ENCODE data around the gene PLA2G3. TPM values are rescaled to one million over a fixed set of nuclear protein-coding genes. Genes with fewer than 3 reads are reported as not detected.

Gene PLA2G3
- total RNA-seq, 1 experiment from 2014 or later, result 18.3 TPM

GRCh38 chr22:31107178-31107893 lies 33.0 kb downstream of the PLA2G3 start, which contains the start of gene SELENOM:
Gene SELENOM (minus strand): TSS chr22:31107568. CDS start chr22:31107505, 63 bp downstream.
- Mint-ChIP-seq H3K36me3 (no peaks in the 10 kb centered on the region), H3K4me1 (peaks cover 18% of the 10 kb centered on the region), H3K27me3 (ENCODE audit: low read depth) (peaks cover 49% of the 10 kb centered on the region), H3K4me3 (peak within 1 kb of the TSS; percentile 74), H3K27ac (peak within 1 kb of the TSS; percentile 19; the same call in 1 of the 2 replicates), H3K9me3 (0 out of 2 replicates have a peak, but pooled peaks cover under 1% of the 10 kb centered on the region)
- 0 out of 2 replicates have a peak, but pooled peaks have one; percentile 24 for TF ChIP-seq TP53 (CRISPR knock-in tag; IDR thresholded peaks at IDR 0.05)
- peak; percentile 96 for TF ChIP-seq ZNF423 (CRISPR knock-in tag; IDR thresholded peaks at IDR 0.05)
- no peak for TF ChIP-seq AFF4 (CRISPR knock-in tag; IDR thresholded peaks at IDR 0.05; ENCODE audit: borderline replicate concordance)
- TF ChIP-seq ZNF317 (CRISPR knock-in tag; IDR thresholded peaks at IDR 0.05; ENCODE audit: borderline replicate concordance, low read depth), result no peak
- peak; percentile 91 for TF ChIP-seq SP1 (CRISPR knock-in tag; conservative IDR thresholded peaks at IDR 0.05)
- no peak for TF ChIP-seq ZNF425 (CRISPR knock-in tag; conservative IDR thresholded peaks at IDR 0.05)
- no peak for TF ChIP-seq E2F1 (CRISPR knock-in tag; IDR thresholded peaks at IDR 0.05)
- peak; percentile 46 for TF ChIP-seq CTCF (IDR thresholded peaks at IDR 0.05)
- 0 out of 2 replicates have a peak, but pooled peaks have one; percentile 37 for TF ChIP-seq FOXK1 (CRISPR knock-in tag; IDR thresholded peaks at IDR 0.05)
- no peak for TF ChIP-seq TCF7 (CRISPR knock-in tag; IDR thresholded peaks at IDR 0.05; ENCODE audit: low read depth)
- TF ChIP-seq GABPB1 (CRISPR knock-in tag; IDR thresholded peaks at IDR 0.05), result 0 out of 2 replicates have a peak, but pooled peaks have one; percentile 1
- peak; percentile 25; the same call in 1 of the 2 replicates for TF ChIP-seq MAX (CRISPR knock-in tag; IDR thresholded peaks at IDR 0.05)
- TF ChIP-seq HMGXB4 (CRISPR knock-in tag; IDR thresholded peaks at IDR 0.05), result 0 out of 2 replicates have a peak, but pooled peaks have one; percentile 47
- TF ChIP-seq ETV6 (CRISPR knock-in tag; IDR thresholded peaks at IDR 0.05), result 0 out of 2 replicates have a peak, but pooled peaks have one; percentile 31
- TF ChIP-seq FOXP1 (CRISPR knock-in tag; IDR thresholded peaks at IDR 0.05; ENCODE audit: borderline replicate concordance), result no peak
- ATAC-seq (peak; percentile 85), DNase-seq (ENCODE audit: low spot score) (peak; percentile 95)
- ChIA-PET POLR2A (interaction anchor here (1.0 to 1.6 kb wide), 5 partner anchors 9 to 33 kb away, joined by 4 to 9 read pairs (median 5); partner anchors contain the start of genes PLA2G3 and SMTN), CTCF (interaction anchor here (0.6 to 9.1 kb wide), 32 partner anchors 8 to 344 kb away, joined by 3 to 363 read pairs (median 6); partner anchors contain the start of genes INPP5J, LIMK2, MORC2 and PIK3IP1)

Measured in WTC11 (cell line).